Thyroid gland (tissue), 4 donors: ENCODE data around the gene DNAH17. TPM values are rescaled to one million over a fixed set of nuclear protein-coding genes. Genes with fewer than 3 reads are reported as not detected.

ENCODE experiments used
- DNase-seq, 2 donors: peaks; one replicate each; pipeline ENCODE4 v3.0.0-alpha.2; 2019
- H3K27ac ChIP-seq, 3 donors: fragments of 200-600 bp; sonication (generic); 1 replicate in 2 of 3; 2 replicates in 1 of 3; pipeline ENCODE4 v1.5.1; 2016 to 2019; ENCODE audit warnings: mild to moderate bottlenecking in 1 of 3, moderate library complexity in 1 of 3
- H3K27me3 ChIP-seq: fragments of 200-600 bp; sonication (generic); one replicate; pipeline ENCODE4 v1.5.1; 2019
- H3K36me3 ChIP-seq, 2 donors: fragments of 200-600 bp; sonication (generic); one replicate each; pipeline ENCODE4 v1.5.1; 2016 to 2019
- H3K4me1 ChIP-seq, 2 donors: fragments of 200-600 bp; sonication (generic); one replicate each; pipeline ENCODE4 v1.5.1; 2017 to 2019
- H3K4me3 ChIP-seq, 3 donors: fragments of 200-600 bp; sonication (generic); replicated peaks in 1 of 3; 1 replicate in 2 of 3; 2 replicates in 1 of 3; pipeline ENCODE4 v1.5.1; 2016; ENCODE audit warnings: mild to moderate bottlenecking in 1 of 3
- H3K9me3 ChIP-seq: fragments of 200-600 bp; sonication (generic); one replicate; pipeline ENCODE4 v1.5.1; 2017
- POLR2A ChIP-seq, 2 donors: fragments of 450-650 bp; IDR thresholded peaks; one replicate each; pipeline ENCODE4 v1.6.1; 2017; ENCODE audit warnings: antibody characterized with exemption in 2 of 2, mild to moderate bottlenecking in 2 of 2, moderate library complexity in 1 of 2
- WGBS, 2 donors: methylation state at CpG; one replicate each; pipeline ENCODE4 v1.1.5; 2017; 5-methylcytosine and 5-hydroxymethylcytosine counted together
- intact Hi-C: fragments of 100-400 bp; cut with DNase I; formaldehyde crosslinking; loops from one replicate; pipeline ENCODE4 v1.15.1; 2023
- total RNA-seq, 4 donors: library from RNA; depleted of rRNA; stranded (reverse); fragments of >200 nt; gene quantifications; one replicate each; pipeline ENCODE4 v1.2.3, GENCODE V29; 2016
- TF ChIP-seq, protein P1 (sequence below), 6 experiments: fragments of 200-600 bp in 3 of 6; fragments of 450-650 bp in 3 of 6; sonication (generic) in 3 of 6; IDR thresholded peaks; one replicate each; pipeline ENCODE4 v1.5.1; 2016 to 2019; ENCODE audit warnings: antibody characterized with exemption in 6 of 6, mild to moderate bottlenecking in 2 of 6, inconsistent platforms in 1 of 6, moderate library complexity in 1 of 6

Gene DNAH17
- total RNA-seq, 4 donors from 2014 or later, result 0.21 to 0.67 (median 0.32) TPM

GRCh38 chr17:78562734-78563133 lies 14.5 kb downstream of the DNAH17 start:
- DNase-seq, result no peak
- TF ChIP-seq, protein P1, sequence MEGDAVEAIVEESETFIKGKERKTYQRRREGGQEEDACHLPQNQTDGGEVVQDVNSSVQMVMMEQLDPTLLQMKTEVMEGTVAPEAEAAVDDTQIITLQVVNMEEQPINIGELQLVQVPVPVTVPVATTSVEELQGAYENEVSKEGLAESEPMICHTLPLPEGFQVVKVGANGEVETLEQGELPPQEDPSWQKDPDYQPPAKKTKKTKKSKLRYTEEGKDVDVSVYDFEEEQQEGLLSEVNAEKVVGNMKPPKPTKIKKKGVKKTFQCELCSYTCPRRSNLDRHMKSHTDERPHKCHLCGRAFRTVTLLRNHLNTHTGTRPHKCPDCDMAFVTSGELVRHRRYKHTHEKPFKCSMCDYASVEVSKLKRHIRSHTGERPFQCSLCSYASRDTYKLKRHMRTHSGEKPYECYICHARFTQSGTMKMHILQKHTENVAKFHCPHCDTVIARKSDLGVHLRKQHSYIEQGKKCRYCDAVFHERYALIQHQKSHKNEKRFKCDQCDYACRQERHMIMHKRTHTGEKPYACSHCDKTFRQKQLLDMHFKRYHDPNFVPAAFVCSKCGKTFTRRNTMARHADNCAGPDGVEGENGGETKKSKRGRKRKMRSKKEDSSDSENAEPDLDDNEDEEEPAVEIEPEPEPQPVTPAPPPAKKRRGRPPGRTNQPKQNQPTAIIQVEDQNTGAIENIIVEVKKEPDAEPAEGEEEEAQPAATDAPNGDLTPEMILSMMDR (IDR thresholded peaks at IDR 0.05), result no peak
- TF ChIP-seq POLR2A (IDR thresholded peaks at IDR 0.05), result no peak
- no peaks in the 10 kb centered on the region for H3K9me3 ChIP-seq
- intact Hi-C loops, result no loop called here
- no peak overlapping the region for H3K4me3 ChIP-seq
- no peaks in the 10 kb centered on the region for H3K36me3 ChIP-seq
- 91% methylated on average over 7 of the region's 7 CpGs for WGBS, 2 donors
- no peaks in the 10 kb centered on the region for H3K27me3 ChIP-seq
- H3K27ac ChIP-seq, result no peak overlapping the region
- peaks cover 0 to 13% of the 10 kb centered on the region in 2 donors for H3K4me1 ChIP-seq

DNA sequence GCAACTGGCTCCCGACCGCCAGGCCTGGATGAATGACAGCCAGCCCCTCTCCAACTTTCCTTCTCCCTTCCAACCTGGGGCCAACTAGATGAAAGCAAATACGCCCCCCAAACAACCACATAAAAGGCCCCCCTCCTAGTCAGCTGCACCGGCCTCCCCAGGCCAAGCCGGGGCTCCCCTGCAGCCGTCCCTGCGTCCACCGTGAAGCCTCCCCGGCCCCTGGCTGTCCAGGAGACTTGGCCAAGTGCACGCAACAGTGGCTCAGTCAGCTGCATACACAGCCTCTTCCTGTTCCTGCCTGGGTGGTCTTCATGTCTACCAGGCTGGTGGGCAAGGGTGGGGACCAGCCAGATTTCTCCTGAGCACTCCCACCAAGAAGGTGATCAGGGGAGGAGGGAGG lies 16.0 kb downstream of the DNAH17 start:
- Histone ChIP-seq H3K27ac (no peak overlapping the region), H3K36me3 (no peaks in the 10 kb centered on the region), H3K9me3 (no peaks in the 10 kb centered on the region), H3K27me3 (no peaks in the 10 kb centered on the region), H3K4me1 (peaks cover 5 to 13% of the 10 kb centered on the region in 2 donors), H3K4me3 (no peak overlapping the region)
- TF ChIP-seq POLR2A (IDR thresholded peaks at IDR 0.05), result no peak
- TF ChIP-seq, protein P1 (IDR thresholded peaks at IDR 0.05), result no peak
- no peak for DNase-seq
- intact Hi-C loops, result no loop called here
- 91 to 95% methylated on average over 10 of the region's 10 CpGs for WGBS, 2 donors

- WGBS, 2 donors, result 94 to 97% methylated on average over 15 to 22 of the region's 22 CpGs
- no peak overlapping the region for H3K4me3 ChIP-seq
- peaks cover 5 to 13% of the 10 kb centered on the region in 2 donors for H3K4me1 ChIP-seq
- no peaks in the 10 kb centered on the region for H3K9me3 ChIP-seq
- H3K36me3 ChIP-seq, result no peaks in the 10 kb centered on the region
- intact Hi-C loops, result no loop called here
- no peak overlapping the region for H3K27ac ChIP-seq
- no peaks in the 10 kb centered on the region for H3K27me3 ChIP-seq
- DNase-seq, result no peak
- no peak for TF ChIP-seq POLR2A (IDR thresholded peaks at IDR 0.05)
- TF ChIP-seq, protein P1 (IDR thresholded peaks at IDR 0.05), result no peak
Measured at GRCh38 chr17:78560731-78561130, 16.5 kb downstream of the DNAH17 start.

DNA sequence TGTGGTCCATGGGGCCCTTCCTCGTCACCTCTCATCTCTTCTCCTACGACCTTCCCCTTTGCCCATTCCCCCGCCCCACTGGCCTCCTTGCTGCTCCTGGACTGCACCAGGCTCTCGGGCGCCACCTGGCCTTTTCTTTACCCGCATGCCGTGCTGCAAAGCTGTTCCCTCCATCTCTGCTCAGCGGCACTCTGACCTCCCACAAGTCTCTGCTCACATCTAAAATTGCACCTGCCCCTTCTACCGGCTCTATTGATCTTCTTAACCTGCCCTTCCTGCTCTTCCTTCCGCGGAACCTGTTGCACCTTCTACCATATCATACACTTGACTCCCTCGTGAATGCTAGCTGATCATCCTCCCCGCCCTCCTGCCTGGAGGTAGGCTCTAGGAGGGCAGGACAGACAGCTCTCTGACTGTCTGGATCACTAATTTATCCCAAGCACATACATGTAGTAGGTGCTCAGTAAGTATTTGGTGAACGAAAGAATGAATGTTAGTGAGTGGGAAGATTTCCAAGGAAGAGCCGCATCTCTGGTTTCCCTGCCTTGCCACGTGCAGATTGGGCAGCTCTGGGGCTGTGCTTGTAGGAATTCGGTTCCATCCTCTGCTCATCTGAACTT lies 17.3 kb downstream of the DNAH17 start:
- H3K4me1 ChIP-seq, result peaks cover 5 to 13% of the 10 kb centered on the region in 2 donors
- intact Hi-C loops, result no loop called here
- TF ChIP-seq POLR2A (IDR thresholded peaks at IDR 0.05), result no peak
- TF ChIP-seq, protein P1 (IDR thresholded peaks at IDR 0.05), result no peak
- H3K9me3 ChIP-seq, result no peaks in the 10 kb centered on the region
- no peak overlapping the region for H3K27ac ChIP-seq
- no peak overlapping the region for H3K4me3 ChIP-seq
- H3K27me3 ChIP-seq, result no peaks in the 10 kb centered on the region
- 63 to 76% methylated on average over 17 of the region's 17 CpGs for whole genome bisulfite sequencing, 2 donors
- no peak for DNase-seq
- H3K36me3 ChIP-seq, result no peaks in the 10 kb centered on the region

DNA sequence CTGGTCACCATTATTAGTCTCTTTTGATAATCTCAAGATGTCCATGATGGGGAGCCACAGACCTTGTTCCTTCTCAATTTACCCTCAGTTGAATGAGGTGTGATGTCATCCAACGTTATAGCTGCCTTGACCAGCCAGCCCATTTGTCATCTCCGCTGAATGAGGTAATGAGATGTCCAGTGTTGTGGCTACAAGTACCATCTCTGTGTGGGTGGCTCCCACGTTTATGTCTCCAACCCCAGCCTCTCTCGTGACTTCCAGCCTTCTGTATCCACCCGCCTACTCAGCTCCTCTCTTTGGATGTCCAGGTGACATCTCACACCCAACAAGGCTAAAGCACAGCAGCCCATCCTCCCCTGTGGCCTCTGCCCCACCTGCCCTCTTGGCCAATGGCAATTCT lies 18.2 kb downstream of the DNAH17 start:
- 92 to 93% methylated on average over 5 of the region's 5 CpGs for WGBS, 2 donors
- Histone ChIP-seq H3K9me3 (no peaks in the 10 kb centered on the region), H3K36me3 (no peaks in the 10 kb centered on the region), H3K4me1 (peaks cover 5 to 13% of the 10 kb centered on the region in 2 donors), H3K4me3 (no peak overlapping the region), H3K27me3 (no peaks in the 10 kb centered on the region), H3K27ac (no peak overlapping the region)
- no peak for DNase-seq
- TF ChIP-seq, protein P1 (IDR thresholded peaks at IDR 0.05), result no peak
- no peak for TF ChIP-seq POLR2A (IDR thresholded peaks at IDR 0.05)
- intact Hi-C loops, result no loop called here
